NB4 (cell line): Measurements from ENCODE around the gene PRRG4.

Source experiments
- CTCF ChIP-seq: IDR thresholded peaks from one replicate; pipeline ENCODE4 v1.5.1; 2012; ENCODE audit warnings: low read depth, low read length
- MAX ChIP-seq: IDR thresholded peaks from 2 replicates; pipeline ENCODE4 v1.6.1; 2011; ENCODE audit warnings: low read depth, low read length
- MYC ChIP-seq: IDR thresholded peaks from 2 replicates; pipeline ENCODE4 v1.6.1; 2011; ENCODE audit warnings: low read depth, low read length
- POLR2A ChIP-seq: IDR thresholded peaks from 2 replicates; pipeline ENCODE4 v1.6.1; 2011; ENCODE audit warnings: mild to moderate bottlenecking; ENCODE audit not compliant: insufficient read length; ENCODE audit errors: extremely low read depth

GRCh38 chr11:32884023-32884422 is 54.3 kb downstream of the PRRG4 start:
- TF ChIP-seq POLR2A (no peak), CTCF (no peak), MAX (no peak), MYC (no peak)
